ENCODE data around the gene SPATA32.
A peak's percentile ranks its signal among the peaks of the same experiment; 100 is the strongest.

DNA sequence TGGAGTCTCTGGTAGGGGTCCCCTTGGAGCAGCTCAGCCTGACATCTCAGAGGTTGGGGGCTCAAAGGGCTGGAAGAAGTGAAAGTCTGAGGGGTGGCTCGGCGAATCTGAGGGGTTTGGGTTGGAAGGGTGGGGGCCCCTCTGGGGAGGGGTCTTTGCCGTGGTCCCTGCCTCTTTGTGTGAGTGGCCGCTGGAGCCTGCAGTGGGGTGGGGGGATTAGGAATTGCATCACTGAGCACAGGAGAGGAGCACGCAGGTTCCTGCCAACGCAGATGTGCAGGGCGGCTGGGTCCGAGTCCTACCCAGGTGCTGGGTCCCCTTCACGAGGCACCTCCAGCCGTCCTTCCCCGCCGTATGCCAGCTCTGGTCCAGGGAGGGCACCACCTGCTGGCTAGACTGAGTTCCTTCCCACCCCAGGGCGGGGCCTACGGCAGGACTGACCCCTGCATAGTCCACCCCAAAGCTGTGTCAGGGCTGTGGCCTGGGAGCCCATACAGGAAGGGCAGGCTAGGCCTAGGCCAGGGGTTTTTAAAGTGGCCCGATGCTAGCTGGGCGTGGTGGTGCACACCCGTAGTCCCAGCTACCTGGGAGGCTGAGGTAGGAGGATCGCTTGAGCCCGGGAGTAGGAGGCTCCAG lies 30.3 kb downstream of the SPATA32 start:
- TF ChIP-seq, protein P1, sequence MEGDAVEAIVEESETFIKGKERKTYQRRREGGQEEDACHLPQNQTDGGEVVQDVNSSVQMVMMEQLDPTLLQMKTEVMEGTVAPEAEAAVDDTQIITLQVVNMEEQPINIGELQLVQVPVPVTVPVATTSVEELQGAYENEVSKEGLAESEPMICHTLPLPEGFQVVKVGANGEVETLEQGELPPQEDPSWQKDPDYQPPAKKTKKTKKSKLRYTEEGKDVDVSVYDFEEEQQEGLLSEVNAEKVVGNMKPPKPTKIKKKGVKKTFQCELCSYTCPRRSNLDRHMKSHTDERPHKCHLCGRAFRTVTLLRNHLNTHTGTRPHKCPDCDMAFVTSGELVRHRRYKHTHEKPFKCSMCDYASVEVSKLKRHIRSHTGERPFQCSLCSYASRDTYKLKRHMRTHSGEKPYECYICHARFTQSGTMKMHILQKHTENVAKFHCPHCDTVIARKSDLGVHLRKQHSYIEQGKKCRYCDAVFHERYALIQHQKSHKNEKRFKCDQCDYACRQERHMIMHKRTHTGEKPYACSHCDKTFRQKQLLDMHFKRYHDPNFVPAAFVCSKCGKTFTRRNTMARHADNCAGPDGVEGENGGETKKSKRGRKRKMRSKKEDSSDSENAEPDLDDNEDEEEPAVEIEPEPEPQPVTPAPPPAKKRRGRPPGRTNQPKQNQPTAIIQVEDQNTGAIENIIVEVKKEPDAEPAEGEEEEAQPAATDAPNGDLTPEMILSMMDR (IDR thresholded peaks at IDR 0.05): peak in 4 of 12 donors; percentile 15 to 38 (median 22)
- no peak for TF ChIP-seq POLR2A (IDR thresholded peaks at IDR 0.05)
